Testis (tissue), 2 donors: ENCODE results near the gene TFDP2.

Source experiments
- POLR2A ChIP-seq: fragments of 450-650 bp; IDR thresholded peaks from one replicate; pipeline ENCODE4 v1.6.1; 2017; ENCODE audit warnings: antibody characterized with exemption, mild to moderate bottlenecking, moderate library complexity
- TF ChIP-seq, protein P1 (sequence below), 3 experiments: fragments of 450-650 bp in 2 of 3; fragments of 200-600 bp in 1 of 3; sonication (generic) in 1 of 3; IDR thresholded peaks; one replicate each; pipeline ENCODE4 v1.5.1; 2016 to 2019; ENCODE audit warnings: antibody characterized with exemption in 3 of 3, mild to moderate bottlenecking in 2 of 3, moderate library complexity in 1 of 3

DNA sequence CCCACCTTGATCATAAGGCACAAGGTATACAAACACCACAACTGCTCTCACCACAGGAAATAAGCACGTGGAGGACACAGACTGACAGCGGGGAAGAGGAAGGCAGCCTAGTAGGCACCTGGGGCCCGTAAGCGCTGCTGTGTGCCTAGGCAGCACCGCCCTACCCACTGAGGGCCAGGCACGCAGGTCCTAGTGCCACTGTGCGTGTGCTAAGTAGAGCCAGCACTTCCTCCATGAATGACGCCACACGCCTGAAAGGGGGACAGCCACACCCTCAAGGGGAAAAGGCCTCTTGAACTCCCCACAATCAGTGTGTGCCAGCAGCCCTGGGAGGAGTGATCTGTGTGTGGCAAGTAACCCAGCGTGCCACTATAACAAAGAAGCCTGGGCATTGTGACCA lies 199.9 kb downstream of the TFDP2 start:
- TF ChIP-seq, protein P1, sequence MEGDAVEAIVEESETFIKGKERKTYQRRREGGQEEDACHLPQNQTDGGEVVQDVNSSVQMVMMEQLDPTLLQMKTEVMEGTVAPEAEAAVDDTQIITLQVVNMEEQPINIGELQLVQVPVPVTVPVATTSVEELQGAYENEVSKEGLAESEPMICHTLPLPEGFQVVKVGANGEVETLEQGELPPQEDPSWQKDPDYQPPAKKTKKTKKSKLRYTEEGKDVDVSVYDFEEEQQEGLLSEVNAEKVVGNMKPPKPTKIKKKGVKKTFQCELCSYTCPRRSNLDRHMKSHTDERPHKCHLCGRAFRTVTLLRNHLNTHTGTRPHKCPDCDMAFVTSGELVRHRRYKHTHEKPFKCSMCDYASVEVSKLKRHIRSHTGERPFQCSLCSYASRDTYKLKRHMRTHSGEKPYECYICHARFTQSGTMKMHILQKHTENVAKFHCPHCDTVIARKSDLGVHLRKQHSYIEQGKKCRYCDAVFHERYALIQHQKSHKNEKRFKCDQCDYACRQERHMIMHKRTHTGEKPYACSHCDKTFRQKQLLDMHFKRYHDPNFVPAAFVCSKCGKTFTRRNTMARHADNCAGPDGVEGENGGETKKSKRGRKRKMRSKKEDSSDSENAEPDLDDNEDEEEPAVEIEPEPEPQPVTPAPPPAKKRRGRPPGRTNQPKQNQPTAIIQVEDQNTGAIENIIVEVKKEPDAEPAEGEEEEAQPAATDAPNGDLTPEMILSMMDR (IDR thresholded peaks at IDR 0.05), result no peak
- TF ChIP-seq POLR2A, result no peak
